A673 (cell line): Measurements from ENCODE around the gene ADIPOQ. TPM values are rescaled to one million over a fixed set of nuclear protein-coding genes. Genes with fewer than 3 reads are reported as not detected.

Experiments used
- BruUV-seq: library from RNA; stranded (reverse); fragments of 400-500 nt; replicated peaks from 2 replicates; lab custom pipeline; 2021; lab: Mats Ljungman, UMichigan
- CTCF ChIA-PET: fragments of 300-600 bp; sonication (Branson Sonifier 250); formaldehyde crosslinking; loops from one replicate; lab custom pipeline; 2022; ENCODE audit warnings: antibody characterized with exemption; lab: Charles Lee
- POLR2A ChIA-PET: fragments of 300-600 bp; sonication (Branson Sonifier 250); formaldehyde crosslinking; loops from one replicate; lab custom pipeline; 2022; ENCODE audit warnings: antibody characterized with exemption; ENCODE audit not compliant: low non-redundant PET; lab: Charles Lee
- DNase-seq: peaks from one replicate; pipeline ENCODE4 v3.0.0-alpha.2; 2015; ENCODE audit warnings: low spot score
- H3K27ac ChIP-seq: fragments of 200-600 bp; sonication (generic); 2 replicates; pipeline ENCODE4 v1.5.1; 2016; ENCODE audit warnings: mixed run types, low read depth, mild to moderate bottlenecking, mixed read lengths, antibody characterized with exemption, low read length; ENCODE audit not compliant: poor library complexity, severe bottlenecking
- H3K27me3 ChIP-seq: fragments of 200-600 bp; sonication (generic); replicated peaks from 2 replicates; pipeline ENCODE4 v1.6.1; 2017; ENCODE audit warnings: mixed run types, low read depth, mild to moderate bottlenecking, mixed read lengths, antibody characterized with exemption, low read length; ENCODE audit not compliant: insufficient read depth, poor library complexity
- H3K36me3 ChIP-seq: fragments of 200-600 bp; sonication (generic); 2 replicates; pipeline ENCODE4 v1.6.1; 2016; ENCODE audit warnings: mixed run types, mild to moderate bottlenecking, mixed read lengths, antibody characterized with exemption, low read length; ENCODE audit not compliant: insufficient read depth, poor library complexity, severe bottlenecking
- H3K4me1 ChIP-seq: fragments of 200-600 bp; sonication (generic); 2 replicates; pipeline ENCODE4 v1.6.1; 2017; ENCODE audit warnings: mixed run types, mild to moderate bottlenecking, mixed read lengths, antibody characterized with exemption, low read length; ENCODE audit not compliant: insufficient read depth, poor library complexity, severe bottlenecking
- H3K4me3 ChIP-seq: fragments of 200-600 bp; sonication (generic); 2 replicates; pipeline ENCODE4 v1.5.1; 2016; ENCODE audit warnings: low read depth, mixed run types, mild to moderate bottlenecking, mixed read lengths, low read length; ENCODE audit not compliant: poor library complexity, severe bottlenecking
- H3K9me3 ChIP-seq: fragments of 200-600 bp; sonication (generic); 2 replicates; pipeline ENCODE4 v1.6.1; 2016; ENCODE audit warnings: mixed run types, low read depth, mild to moderate bottlenecking, mixed read lengths, antibody characterized with exemption, low read length; ENCODE audit not compliant: poor library complexity, severe bottlenecking
- EZH2 ChIP-seq: fragments of 200-600 bp; sonication (generic); IDR thresholded peaks from 2 replicates; pipeline ENCODE4 v1.6.1; 2017; ENCODE audit warnings: borderline replicate concordance, low read depth, mild to moderate bottlenecking, mixed read lengths, antibody characterized with exemption, low read length; ENCODE audit not compliant: poor library complexity, severe bottlenecking
- intact Hi-C: fragments of 100-400 bp; cut with micrococcal nuclease; formaldehyde crosslinking; loops from one replicate; pipeline ENCODE4 v1.10.0; 2022; ENCODE audit not compliant: unreplicated experiment
- total RNA-seq: library from RNA; stranded (reverse); gene quantifications from 2 replicates; pipeline ENCODE4 v1.2.3, GENCODE V29; 2021
- TF ChIP-seq, protein P1 (sequence below): fragments of 300-800, 200-600 bp; sonication (generic); conservative IDR thresholded peaks from 2 replicates; pipeline ENCODE4 v1.5.1; 2017; ENCODE audit warnings: low read depth, mild to moderate bottlenecking, antibody characterized with exemption, low read length, moderate library complexity, mixed read lengths

ADIPOQ gene
- total RNA-seq, 1 experiment from 2014 or later: not detected

DNA sequence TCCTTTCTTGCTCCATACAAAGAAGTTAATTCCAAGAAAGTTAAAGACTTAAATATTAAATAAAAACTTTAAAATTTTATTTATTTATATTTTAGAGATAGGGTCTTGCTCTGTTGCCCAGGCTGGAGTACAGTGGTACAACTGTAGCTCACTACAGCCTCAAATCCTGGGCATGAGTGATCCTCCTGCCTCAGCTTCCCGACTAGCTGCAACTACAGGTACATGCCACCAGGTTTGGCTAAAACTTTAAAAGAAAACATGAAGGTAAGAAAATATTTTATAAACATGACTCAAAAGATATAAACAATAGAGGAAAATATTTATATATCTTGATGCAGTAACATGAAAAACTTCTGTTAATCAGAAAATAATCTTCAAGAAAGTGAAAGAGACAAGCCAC is 33.2 kb downstream of the ADIPOQ start:
- Histone ChIP-seq H3K4me3 (no peak overlapping the region), H3K9me3 (peaks cover 8% of the 10 kb centered on the region), H3K27me3 (no peaks in the 10 kb centered on the region), H3K36me3 (no peaks in the 10 kb centered on the region), H3K27ac (no peak overlapping the region), H3K4me1 (peaks cover 10% of the 10 kb centered on the region)
- CTCF ChIA-PET: no interaction called here
- intact Hi-C loops: no loop called here
- BruUV-seq: no TSS peak
- TF ChIP-seq, protein P1, sequence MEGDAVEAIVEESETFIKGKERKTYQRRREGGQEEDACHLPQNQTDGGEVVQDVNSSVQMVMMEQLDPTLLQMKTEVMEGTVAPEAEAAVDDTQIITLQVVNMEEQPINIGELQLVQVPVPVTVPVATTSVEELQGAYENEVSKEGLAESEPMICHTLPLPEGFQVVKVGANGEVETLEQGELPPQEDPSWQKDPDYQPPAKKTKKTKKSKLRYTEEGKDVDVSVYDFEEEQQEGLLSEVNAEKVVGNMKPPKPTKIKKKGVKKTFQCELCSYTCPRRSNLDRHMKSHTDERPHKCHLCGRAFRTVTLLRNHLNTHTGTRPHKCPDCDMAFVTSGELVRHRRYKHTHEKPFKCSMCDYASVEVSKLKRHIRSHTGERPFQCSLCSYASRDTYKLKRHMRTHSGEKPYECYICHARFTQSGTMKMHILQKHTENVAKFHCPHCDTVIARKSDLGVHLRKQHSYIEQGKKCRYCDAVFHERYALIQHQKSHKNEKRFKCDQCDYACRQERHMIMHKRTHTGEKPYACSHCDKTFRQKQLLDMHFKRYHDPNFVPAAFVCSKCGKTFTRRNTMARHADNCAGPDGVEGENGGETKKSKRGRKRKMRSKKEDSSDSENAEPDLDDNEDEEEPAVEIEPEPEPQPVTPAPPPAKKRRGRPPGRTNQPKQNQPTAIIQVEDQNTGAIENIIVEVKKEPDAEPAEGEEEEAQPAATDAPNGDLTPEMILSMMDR: no peak
- TF ChIP-seq EZH2: no peak
- POLR2A ChIA-PET: no interaction called here
- no peak for DNase-seq

DNA sequence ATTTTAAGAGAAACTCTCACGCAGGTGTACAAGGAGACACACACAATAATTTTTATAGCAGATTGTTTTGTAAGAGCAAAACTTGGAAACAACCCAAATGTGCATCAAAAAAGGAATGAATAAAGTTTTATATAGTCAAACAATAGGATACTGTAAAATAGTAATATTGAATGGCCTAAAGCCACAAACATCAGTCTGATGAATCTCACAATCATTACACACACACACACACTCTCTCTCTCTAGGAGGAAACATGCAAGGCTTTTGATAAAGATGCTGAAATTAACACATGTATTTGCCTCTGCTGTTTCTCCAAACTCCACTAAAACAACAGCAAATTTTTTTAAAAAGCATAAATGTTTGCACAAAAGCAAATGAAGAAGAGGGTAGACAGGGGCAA is 37.3 kb downstream of the ADIPOQ start:
- peaks cover 21% of the 10 kb centered on the region for H3K4me1 ChIP-seq
- POLR2A ChIA-PET: no interaction called here
- intact Hi-C loops: no loop called here
- no peak overlapping the region for H3K4me3 ChIP-seq
- H3K36me3 ChIP-seq: no peaks in the 10 kb centered on the region
- no peak for DNase-seq
- H3K27me3 ChIP-seq: no peaks in the 10 kb centered on the region
- CTCF ChIA-PET: no interaction called here
- no peak overlapping the region for H3K27ac ChIP-seq
- H3K9me3 ChIP-seq: peaks cover 8% of the 10 kb centered on the region
- TF ChIP-seq, protein P1: no peak
- no peak for TF ChIP-seq EZH2
- BruUV-seq: no TSS peak

DNA sequence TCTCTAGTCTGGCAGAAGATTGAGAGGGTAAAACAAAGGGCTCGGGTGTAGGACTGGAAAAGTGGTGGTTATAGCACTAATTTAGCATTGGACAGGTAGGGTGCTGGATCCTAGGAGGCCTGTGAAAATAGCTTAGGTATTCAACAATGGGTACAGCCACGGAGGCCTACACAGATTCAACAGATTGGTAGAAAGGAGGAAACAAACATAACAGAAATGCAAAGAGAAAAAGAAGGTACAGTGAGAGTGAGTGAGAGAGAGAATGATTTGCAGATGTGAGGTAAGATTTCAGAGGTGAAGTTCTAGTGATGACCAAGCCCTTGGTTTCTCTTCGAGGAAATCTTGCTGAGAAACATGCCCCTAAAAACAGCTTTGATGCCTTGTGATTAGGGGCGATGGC is 37.9 kb downstream of the ADIPOQ start:
- Histone ChIP-seq H3K9me3 (peaks cover 8% of the 10 kb centered on the region), H3K27me3 (no peaks in the 10 kb centered on the region), H3K36me3 (no peaks in the 10 kb centered on the region), H3K4me3 (no peak overlapping the region), H3K27ac (no peak overlapping the region), H3K4me1 (peaks cover 21% of the 10 kb centered on the region)
- BruUV-seq: no TSS peak
- no peak for DNase-seq
- TF ChIP-seq EZH2: no peak
- TF ChIP-seq, protein P1: no peak
- CTCF ChIA-PET: no interaction called here
- POLR2A ChIA-PET: no interaction called here
- intact Hi-C loops: no loop called here
